Tibial artery (tissue), 4 donors: ENCODE results near the gene SH3PXD2B.

Experiments used
- DNase-seq, 2 donors: peaks; one replicate each; pipeline ENCODE4 v3.0.0-alpha.2; 2019
- H3K27ac ChIP-seq, 2 donors: fragments of 200-600 bp; sonication (generic) in 1 of 2; 1 replicate in 1 of 2; 2 replicates in 1 of 2; pipeline ENCODE4 v1.5.1; 2018 to 2019; ENCODE audit warnings: mild to moderate bottlenecking in 1 of 2
- H3K27me3 ChIP-seq, 2 donors: fragments of 200-600 bp; sonication (generic) in 1 of 2; one replicate each; pipeline versions ENCODE4 v1.5.1 to v1.6.0; 2016 to 2019
- H3K36me3 ChIP-seq, 3 donors: fragments of 200-600 bp; sonication (generic) in 2 of 3; one replicate each; pipeline ENCODE4 v1.5.1; 2016 to 2019; ENCODE audit warnings: mild to moderate bottlenecking in 2 of 3
- H3K4me1 ChIP-seq, 4 donors: fragments of 200-600 bp; sonication (generic) in 2 of 4; 1 replicate in 3 of 4; 2 replicates in 1 of 4; pipeline ENCODE4 v1.5.1; 2016 to 2019
- H3K4me3 ChIP-seq, 2 donors: fragments of 200-600 bp; sonication (generic) in 1 of 2; 1 replicate in 1 of 2; 2 replicates in 1 of 2; pipeline ENCODE4 v1.5.1; 2018 to 2019; ENCODE audit warnings: mild to moderate bottlenecking in 2 of 2
- H3K9me3 ChIP-seq, 3 donors: fragments of 200-600 bp; sonication (generic) in 1 of 3; one replicate each; pipeline ENCODE4 v1.5.1; 2016 to 2019
- CTCF ChIP-seq, 2 experiments: fragments of 200-600 bp in 1 of 2; fragments of 450-650 bp in 1 of 2; IDR thresholded peaks; one replicate each; pipeline ENCODE4 v1.5.1; 2017 to 2019; ENCODE audit warnings: antibody characterized with exemption in 2 of 2, mild to moderate bottlenecking in 1 of 2, moderate library complexity in 1 of 2
- intact Hi-C: fragments of 100-400 bp; cut with DNase I; formaldehyde crosslinking; loops from one replicate; pipeline ENCODE4 v1.15.0; 2023; ENCODE audit warnings: low total_unique reads

The SH3PXD2B gene

GRCh38 chr5:172423379-172424110 lies 30.8 kb downstream of the SH3PXD2B start:
- intact Hi-C loops = no loop called here
- H3K9me3 ChIP-seq = no peaks in the 10 kb centered on the region
- DNase-seq = no peak
- peak overlapping the region; percentile 29 to 41 for H3K27ac ChIP-seq
- H3K4me3 ChIP-seq = no peak overlapping the region
- no peak for TF ChIP-seq CTCF (IDR thresholded peaks at IDR 0.05)
- H3K4me1 ChIP-seq = peaks cover 0 to 69% (median 33%) of the 10 kb centered on the region in 4 donors
- peaks cover 0 to 13% (median 0%) of the 10 kb centered on the region in 3 donors for H3K36me3 ChIP-seq
- H3K27me3 ChIP-seq = no peaks in the 10 kb centered on the region

- H3K27me3 ChIP-seq = no peaks in the 10 kb centered on the region
Observed at GRCh38 chr5:172422255-172422654, 32.1 kb downstream of the SH3PXD2B start.

GRCh38 chr5:172421020-172421419 lies 33.3 kb downstream of the SH3PXD2B start:
- Histone ChIP-seq H3K4me3 (no peak overlapping the region), H3K4me1 (peaks cover 0 to 72% (median 43%) of the 10 kb centered on the region in 4 donors), H3K27ac (peak overlapping the region; percentile 82 to 90), H3K9me3 (no peaks in the 10 kb centered on the region), H3K36me3 (peaks cover 0 to 13% (median 0%) of the 10 kb centered on the region in 3 donors), H3K27me3 (no peaks in the 10 kb centered on the region)
- no peak for DNase-seq
- TF ChIP-seq CTCF (IDR thresholded peaks at IDR 0.05) = no peak
- intact Hi-C loops = no loop called here

More at GRCh38 chr5:172422255-172422654, 32.1 kb downstream of the SH3PXD2B start:
- Histone ChIP-seq H3K4me1 (peaks cover 0 to 79% (median 46%) of the 10 kb centered on the region in 4 donors), H3K4me3 (no peak overlapping the region), H3K27ac (peak overlapping the region in 1 of 2 donors; percentile 82), H3K9me3 (no peaks in the 10 kb centered on the region), H3K36me3 (peaks cover 0 to 13% (median 0%) of the 10 kb centered on the region in 3 donors)
- intact Hi-C loops = no loop called here
- TF ChIP-seq CTCF (IDR thresholded peaks at IDR 0.05) = no peak
- peak in 1 of 2 donors; percentile 53 for DNase-seq

- H3K4me1 ChIP-seq = peaks cover 0 to 71% (median 43%) of the 10 kb centered on the region in 4 donors
- intact Hi-C loops = no loop called here
Observed at GRCh38 chr5:172420235-172420939, 33.9 kb downstream of the SH3PXD2B start.

More at GRCh38 chr5:172420235-172420939, 33.9 kb downstream of the SH3PXD2B start:
- Histone ChIP-seq H3K27me3 (no peaks in the 10 kb centered on the region), H3K4me3 (no peak overlapping the region), H3K27ac (peak overlapping the region; percentile 82 to 90), H3K9me3 (no peaks in the 10 kb centered on the region), H3K36me3 (peaks cover 0 to 13% (median 0%) of the 10 kb centered on the region in 3 donors)
- DNase-seq = peak; percentile 89 to 91
- no peak for TF ChIP-seq CTCF (IDR thresholded peaks at IDR 0.05)
